Activated CD4-positive, CD25-positive, alpha-beta regulatory T cell treated with anti-CD3 and anti-CD28 coated beads, Interleukin-2, amount 50 U/mL, for 24 hours (primary cell): ENCODE data around the gene CLTCL1.

ENCODE experiments used
- ATAC-seq, 2 donors: fragments of 150-1000 bp; cut with Tn5 transposase; one replicate each; pipeline ENCODE4 v1.10.0; 2021; ENCODE audit warnings: mild to moderate bottlenecking in 1 of 2, moderate library complexity in 1 of 2

CLTCL1 gene

DNA sequence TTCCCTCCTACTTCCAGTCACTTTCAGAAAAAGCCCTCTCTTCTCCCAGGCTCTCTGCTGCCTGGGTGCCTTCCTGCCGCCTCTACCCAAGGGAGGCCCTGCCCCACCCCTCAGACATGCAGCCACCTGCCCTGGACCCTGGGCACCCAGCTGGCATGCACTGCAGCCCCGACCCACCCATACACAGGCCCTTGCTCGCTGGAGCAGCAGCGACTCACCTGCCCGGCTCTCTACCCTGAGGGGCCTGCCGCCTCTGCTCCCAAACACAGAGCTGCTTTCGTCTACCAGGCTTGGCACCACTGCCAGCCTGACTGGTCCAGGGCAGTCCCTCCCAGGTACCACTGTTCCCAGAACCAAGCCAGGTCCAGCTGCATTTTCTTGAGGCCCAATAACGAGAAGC, 161.6 kb downstream of the CLTCL1 start:
- no peak for ATAC-seq
